Spleen (tissue), 11 donors: ENCODE measurements around the gene AIG1. TPM values are rescaled to one million over a fixed set of nuclear protein-coding genes. Genes with fewer than 3 reads are reported as not detected.

ENCODE experiments used
- DNase-seq: peaks from one replicate; pipeline ENCODE4 v3.0.0-alpha.2; 2020
- H3K27ac ChIP-seq, 8 donors: fragments of 200-600 bp; sonication (generic) in 7 of 8; 1 replicate in 4 of 8; 2 replicates in 4 of 8; pipeline versions ENCODE4 v1.5.0 to v1.8.0; 2016 to 2021; ENCODE audit warnings: inconsistent platforms in 4 of 8, mild to moderate bottlenecking in 4 of 8, moderate library complexity in 1 of 8
- H3K27me3 ChIP-seq, 7 donors: fragments of 200-600 bp; sonication (generic) in 6 of 7; replicated peaks in 1 of 7; 1 replicate in 4 of 7; 2 replicates in 3 of 7; pipeline versions ENCODE4 v1.5.0 to v1.8.0; 2016 to 2021; ENCODE audit warnings: inconsistent platforms in 3 of 7, mild to moderate bottlenecking in 1 of 7
- H3K36me3 ChIP-seq, 6 donors: fragments of 200-600 bp; sonication (generic) in 5 of 6; 1 replicate in 4 of 6; 2 replicates in 2 of 6; pipeline versions ENCODE4 v1.5.0 to v1.8.0; 2016 to 2021; ENCODE audit warnings: inconsistent platforms in 2 of 6
- H3K4me1 ChIP-seq, 6 donors: fragments of 200-600 bp; sonication (generic) in 5 of 6; 1 replicate in 3 of 6; 2 replicates in 3 of 6; pipeline versions ENCODE4 v1.5.0 to v1.8.0; 2016 to 2021; ENCODE audit warnings: inconsistent platforms in 3 of 6
- H3K4me3 ChIP-seq, 8 donors: fragments of 200-600 bp; sonication (generic) in 7 of 8; 1 replicate in 4 of 8; 2 replicates in 4 of 8; pipeline versions ENCODE4 v1.5.0 to v1.8.0; 2016 to 2021; ENCODE audit warnings: inconsistent platforms in 4 of 8, mild to moderate bottlenecking in 4 of 8, moderate library complexity in 2 of 8
- H3K9me3 ChIP-seq, 8 donors: fragments of 200-600 bp; sonication (generic) in 7 of 8; 1 replicate in 4 of 8; 2 replicates in 4 of 8; pipeline versions ENCODE4 v1.5.0 to v1.8.0; 2016 to 2021; ENCODE audit warnings: inconsistent platforms in 4 of 8
- CTCF ChIP-seq, 11 experiments: fragments of 200-600 bp in 7 of 11; fragments of 450-650 bp in 4 of 11; sonication (generic) in 4 of 11; IDR thresholded peaks in 8 of 11; conservative IDR thresholded peaks in 3 of 11; 1 replicate in 7 of 11; 2 replicates in 4 of 11; pipeline versions ENCODE4 v1.4.0 to v1.8.0; 2016 to 2021; ENCODE audit warnings: antibody characterized with exemption in 11 of 11, inconsistent platforms in 4 of 11, mild to moderate bottlenecking in 1 of 11
- POLR2A ChIP-seq, 3 donors: fragments of 450-650 bp; IDR thresholded peaks; one replicate each; pipeline ENCODE4 v1.5.1; 2017; ENCODE audit warnings: antibody characterized with exemption in 3 of 3, mild to moderate bottlenecking in 1 of 3
- POLR2AphosphoS5 ChIP-seq, 3 donors: sonication (generic); formaldehyde crosslinking; IDR thresholded peaks; one replicate each; pipeline ENCODE4 v1.5.1; 2017; ENCODE audit warnings: antibody characterized with exemption in 3 of 3
- WGBS, 5 donors: extraction: QIAGEN DNeasy Blood & Tissue Kit in 3 of 5; methylation state at CpG; one replicate each; pipeline versions ENCODE4 v1.1.5 to v1.1.7; 2013 to 2018; 5-methylcytosine and 5-hydroxymethylcytosine counted together
- intact Hi-C: fragments of 100-400 bp; cut with DNase I; formaldehyde crosslinking; loops from one replicate; pipeline ENCODE4 v1.15.0; 2023; ENCODE audit warnings: low total_unique reads
- polyA plus RNA-seq, 3 donors: library from polyadenylated mRNA; stranded (reverse); fragments of 200-250 nt; gene quantifications; one replicate each; pipeline ENCODE4 v1.2.1, GENCODE V29; 2013
- total RNA-seq, 7 donors: library from RNA; depleted of rRNA in 3 of 7; stranded (reverse); fragments of >200 nt in 3 of 7; fragmentation: NEBNext Ultra II Directional in 4 of 7; extraction: Animal tissue kit (Norgen Biotek cat#: 25700) in 4 of 7; gene quantifications; one replicate each; pipeline versions ENCODE4 v1.1.0 to v1.2.1, GENCODE V29; 2016 to 2021
- donor health status: healthy with polysubstance abuse.
- donor health status: DM: no; HTN: no; CAD: no; lungs with moderate emphysema.
- donor health status: DM: no; HTN: no; CAD: no.
- donor health status: Bipolar disorder and iron deficiency.
- donor health status: healthy.
- donor health status: DM: no; HTN: no; CAD: no.
- donor health status: DM: yes; HTN: yes; CAD: no.

The AIG1 gene
- total and polyA plus RNA-seq, 10 donors = 14.3 to 38.0 (median 27.9) TPM

- intact Hi-C loops = no loop called here
- no peaks in the 10 kb centered on the region for H3K9me3 ChIP-seq
- no peak overlapping the region for H3K4me3 ChIP-seq
- H3K27me3 ChIP-seq = no peaks in the 10 kb centered on the region
- no peak for TF ChIP-seq POLR2A (IDR thresholded peaks at IDR 0.05)
- DNase-seq = no peak
- H3K36me3 ChIP-seq = peaks cover 0 to 7% (median 0%) of the 10 kb centered on the region in 6 donors
- H3K27ac ChIP-seq = no peak overlapping the region
- no peaks in the 10 kb centered on the region for H3K4me1 ChIP-seq
- 88 to 96% (median 90%) methylated on average over 13 of the region's 13 CpGs for WGBS, 5 donors
Observed at GRCh38 chr6:143283887-143284645, 223.4 kb downstream of the AIG1 start.

DNA sequence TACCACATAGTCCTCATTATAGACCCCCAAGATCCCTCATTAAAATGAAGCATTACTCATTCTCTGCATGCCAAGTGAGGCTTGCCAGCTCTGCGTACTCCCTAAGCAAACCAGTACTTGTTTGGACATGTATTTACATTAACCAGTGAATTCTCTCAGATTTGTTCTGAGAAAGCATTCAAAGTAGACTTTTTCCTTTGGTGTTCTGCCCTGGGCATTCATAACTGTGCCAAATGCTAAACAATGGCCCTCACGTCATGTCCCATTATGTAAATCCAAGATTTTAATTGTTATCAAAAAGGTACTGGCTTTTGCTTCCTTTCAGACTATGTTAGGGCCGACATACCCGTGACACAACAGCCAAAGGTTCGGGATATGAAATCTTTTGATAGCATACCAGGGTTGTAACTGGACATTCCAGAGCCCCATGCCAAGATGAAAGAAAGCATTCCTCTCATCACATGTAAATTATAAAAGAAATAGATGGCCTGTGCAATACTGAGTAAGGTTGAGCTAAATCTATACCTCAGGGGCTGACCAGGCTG, 225.6 kb downstream of the AIG1 start:
- no peak overlapping the region for H3K27ac ChIP-seq
- intact Hi-C loops = no loop called here
- TF ChIP-seq POLR2AphosphoS5 (IDR thresholded peaks at IDR 0.05) (no peak), POLR2A (IDR thresholded peaks at IDR 0.05) (no peak), CTCF (IDR thresholded peaks at IDR 0.05 in 8 of 11, conservative IDR thresholded peaks at IDR 0.05 in 3 of 11) (no peak)
- DNase-seq = no peak
- 93 to 99% (median 94%) methylated on average over 5 of the region's 5 CpGs for WGBS, 5 donors
- peaks cover 0 to 7% (median 0%) of the 10 kb centered on the region in 6 donors for H3K36me3 ChIP-seq
- H3K4me3 ChIP-seq = no peak overlapping the region
- no peaks in the 10 kb centered on the region for H3K27me3 ChIP-seq
- H3K4me1 ChIP-seq = no peaks in the 10 kb centered on the region
- no peaks in the 10 kb centered on the region for H3K9me3 ChIP-seq

DNA sequence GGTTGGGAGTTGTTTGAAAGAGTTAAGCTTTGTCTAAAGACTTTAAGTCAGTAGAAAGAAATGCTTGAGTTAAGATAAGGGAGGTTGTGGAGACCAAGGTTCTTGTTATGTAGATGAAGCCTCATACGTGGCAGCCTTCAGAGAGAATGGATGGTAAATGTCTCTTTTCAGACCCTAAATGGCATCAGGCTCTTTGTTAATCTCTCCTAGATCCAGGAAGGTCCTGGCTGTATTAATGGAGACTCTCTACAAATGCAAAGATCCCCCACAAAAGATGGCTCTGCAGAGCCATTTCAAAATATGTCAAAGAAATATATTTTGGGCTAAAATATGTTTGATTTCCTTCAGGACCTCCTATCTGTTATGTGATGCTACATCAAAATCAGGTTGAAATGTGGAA, 228.2 kb downstream of the AIG1 start:
- Histone ChIP-seq H3K4me1 (no peaks in the 10 kb centered on the region), H3K4me3 (no peak overlapping the region), H3K9me3 (no peaks in the 10 kb centered on the region), H3K36me3 (peaks cover 0 to 9% (median 0%) of the 10 kb centered on the region in 6 donors), H3K27ac (no peak overlapping the region), H3K27me3 (no peaks in the 10 kb centered on the region)
- intact Hi-C loops = no loop called here
- no peak for DNase-seq
- TF ChIP-seq POLR2A (IDR thresholded peaks at IDR 0.05) = no peak
- TF ChIP-seq POLR2AphosphoS5 (IDR thresholded peaks at IDR 0.05) = no peak
- TF ChIP-seq CTCF (IDR thresholded peaks at IDR 0.05 in 8 of 11, conservative IDR thresholded peaks at IDR 0.05 in 3 of 11) = no peak
- WGBS, 5 donors = 82 to 88% (median 86%) methylated on average over 1 of the region's 1 CpG

- H3K27ac ChIP-seq = no peak overlapping the region
- TF ChIP-seq CTCF (IDR thresholded peaks at IDR 0.05 in 8 of 11, conservative IDR thresholded peaks at IDR 0.05 in 3 of 11) (no peak), POLR2A (IDR thresholded peaks at IDR 0.05) (no peak), POLR2AphosphoS5 (IDR thresholded peaks at IDR 0.05) (no peak)
- H3K4me1 ChIP-seq = no peaks in the 10 kb centered on the region
- 68 to 88% (median 81%) methylated on average over 7 of the region's 7 CpGs for WGBS, 5 donors
- peaks cover 0 to 9% (median 0%) of the 10 kb centered on the region in 6 donors for H3K36me3 ChIP-seq
- H3K27me3 ChIP-seq = no peaks in the 10 kb centered on the region
- H3K9me3 ChIP-seq = no peaks in the 10 kb centered on the region
- no peak for DNase-seq
- H3K4me3 ChIP-seq = no peak overlapping the region
- intact Hi-C loops = no loop called here
Observed at GRCh38 chr6:143290206-143290605, 229.5 kb downstream of the AIG1 start.
